ENCODE measurements around the gene NT5DC2.

- TF ChIP-seq ATF2 (IDR thresholded peaks at IDR 0.05; ENCODE audit: low read length) (no peak), MEF2B (IDR thresholded peaks at IDR 0.05; ENCODE audit: partially characterized antibody, poor library complexity, severe bottlenecking) (no peak), ZNF217 (IDR thresholded peaks at IDR 0.05) (no peak), POLR2AphosphoS5 (IDR thresholded peaks at IDR 0.05; ENCODE audit: low read length) (no peak), ZNF24 (IDR thresholded peaks at IDR 0.05) (no peak), NBN (IDR thresholded peaks at IDR 0.05) (no peak)
- TF ChIP-seq, protein P1, sequence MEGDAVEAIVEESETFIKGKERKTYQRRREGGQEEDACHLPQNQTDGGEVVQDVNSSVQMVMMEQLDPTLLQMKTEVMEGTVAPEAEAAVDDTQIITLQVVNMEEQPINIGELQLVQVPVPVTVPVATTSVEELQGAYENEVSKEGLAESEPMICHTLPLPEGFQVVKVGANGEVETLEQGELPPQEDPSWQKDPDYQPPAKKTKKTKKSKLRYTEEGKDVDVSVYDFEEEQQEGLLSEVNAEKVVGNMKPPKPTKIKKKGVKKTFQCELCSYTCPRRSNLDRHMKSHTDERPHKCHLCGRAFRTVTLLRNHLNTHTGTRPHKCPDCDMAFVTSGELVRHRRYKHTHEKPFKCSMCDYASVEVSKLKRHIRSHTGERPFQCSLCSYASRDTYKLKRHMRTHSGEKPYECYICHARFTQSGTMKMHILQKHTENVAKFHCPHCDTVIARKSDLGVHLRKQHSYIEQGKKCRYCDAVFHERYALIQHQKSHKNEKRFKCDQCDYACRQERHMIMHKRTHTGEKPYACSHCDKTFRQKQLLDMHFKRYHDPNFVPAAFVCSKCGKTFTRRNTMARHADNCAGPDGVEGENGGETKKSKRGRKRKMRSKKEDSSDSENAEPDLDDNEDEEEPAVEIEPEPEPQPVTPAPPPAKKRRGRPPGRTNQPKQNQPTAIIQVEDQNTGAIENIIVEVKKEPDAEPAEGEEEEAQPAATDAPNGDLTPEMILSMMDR (IDR thresholded peaks at IDR 0.05 in 2 of 3, conservative IDR thresholded peaks at IDR 0.05 in 1 of 3; ENCODE audit: control insufficient read depth in 2 of 3, extremely low read depth in 1 of 3, insufficient read depth in 1 of 3, low read depth in 3 of 3, low read length in 3 of 3) = no peak
Observed at GRCh38 chr3:52535411-52536111, 1.9 kb upstream of the NT5DC2 start.
